ENCODE measurements around the gene STRIP2. TPM values are rescaled to one million over a fixed set of nuclear protein-coding genes. Genes with fewer than 3 reads are reported as not detected.

The STRIP2 gene
- total RNA-seq, 1 experiment from 2014 or later: 10.8 TPM

- Histone ChIP-seq H3K27me3 (ENCODE audit: insufficient read depth, low read length) (no peaks in the 10 kb centered on the region), H3K4me1 (ENCODE audit: control insufficient read depth in 1 of 2, insufficient read depth in 2 of 2, low read length in 2 of 2) (no peaks in the 10 kb centered on the region), H3K9ac (ENCODE audit: low read length) (no peak overlapping the region), H3K9me3 (ENCODE audit: control insufficient read depth in 1 of 2, insufficient read depth in 1 of 2, low read depth in 1 of 2, low read length in 2 of 2) (no peaks in the 10 kb centered on the region), H3K9me2 (ENCODE audit: insufficient read depth) (no peaks in the 10 kb centered on the region), H3K27ac (ENCODE audit: low read depth, low read length) (no peak overlapping the region), H4K20me1 (ENCODE audit: insufficient read depth) (no peaks in the 10 kb centered on the region), H3K4me3 (replicated peaks in 1 of 2; ENCODE audit: low read depth in 1 of 2, low read length in 2 of 2) (no peak overlapping the region), H2AFZ (ENCODE audit: low read depth, low read length, poor library complexity, severe bottlenecking) (no peak overlapping the region), H3K4me2 (ENCODE audit: low read length) (no peak overlapping the region), H3K36me3 (ENCODE audit: control insufficient read depth in 1 of 2, insufficient read depth in 2 of 2, low read length in 2 of 2) (no peaks in the 10 kb centered on the region), H3K79me2 (ENCODE audit: insufficient read depth, low read length) (no peaks in the 10 kb centered on the region)
- ChIA-PET POLR2A (no interaction called here), RAD21 (ENCODE audit: low non-redundant PET in 1 of 2, low total read pairs in 2 of 2, uncharacterized antibody in 2 of 2, unreplicated experiment in 2 of 2) (no interaction called here), CTCF (interaction anchor here (1.0 to 4.3 kb wide), 2 partner anchors 10 to 19 kb away, joined by 4 to 30 read pairs; no protein-coding TSS in a partner anchor)
- BruUV-seq (replicated peaks): no TSS peak
- ATAC-seq (no peak), DNase-seq (ENCODE audit: low read depth, low spot score) (no peak)
- no peak for TF ChIP-seq JUND (IDR thresholded peaks at IDR 0.05)
- TF ChIP-seq EZH2phosphoT487 (IDR thresholded peaks at IDR 0.05; ENCODE audit: borderline replicate concordance): no peak
- no peak for TF ChIP-seq POLR2AphosphoS5 (IDR thresholded peaks at IDR 0.05; ENCODE audit: low read depth, low read length)
- TF ChIP-seq, protein P1, sequence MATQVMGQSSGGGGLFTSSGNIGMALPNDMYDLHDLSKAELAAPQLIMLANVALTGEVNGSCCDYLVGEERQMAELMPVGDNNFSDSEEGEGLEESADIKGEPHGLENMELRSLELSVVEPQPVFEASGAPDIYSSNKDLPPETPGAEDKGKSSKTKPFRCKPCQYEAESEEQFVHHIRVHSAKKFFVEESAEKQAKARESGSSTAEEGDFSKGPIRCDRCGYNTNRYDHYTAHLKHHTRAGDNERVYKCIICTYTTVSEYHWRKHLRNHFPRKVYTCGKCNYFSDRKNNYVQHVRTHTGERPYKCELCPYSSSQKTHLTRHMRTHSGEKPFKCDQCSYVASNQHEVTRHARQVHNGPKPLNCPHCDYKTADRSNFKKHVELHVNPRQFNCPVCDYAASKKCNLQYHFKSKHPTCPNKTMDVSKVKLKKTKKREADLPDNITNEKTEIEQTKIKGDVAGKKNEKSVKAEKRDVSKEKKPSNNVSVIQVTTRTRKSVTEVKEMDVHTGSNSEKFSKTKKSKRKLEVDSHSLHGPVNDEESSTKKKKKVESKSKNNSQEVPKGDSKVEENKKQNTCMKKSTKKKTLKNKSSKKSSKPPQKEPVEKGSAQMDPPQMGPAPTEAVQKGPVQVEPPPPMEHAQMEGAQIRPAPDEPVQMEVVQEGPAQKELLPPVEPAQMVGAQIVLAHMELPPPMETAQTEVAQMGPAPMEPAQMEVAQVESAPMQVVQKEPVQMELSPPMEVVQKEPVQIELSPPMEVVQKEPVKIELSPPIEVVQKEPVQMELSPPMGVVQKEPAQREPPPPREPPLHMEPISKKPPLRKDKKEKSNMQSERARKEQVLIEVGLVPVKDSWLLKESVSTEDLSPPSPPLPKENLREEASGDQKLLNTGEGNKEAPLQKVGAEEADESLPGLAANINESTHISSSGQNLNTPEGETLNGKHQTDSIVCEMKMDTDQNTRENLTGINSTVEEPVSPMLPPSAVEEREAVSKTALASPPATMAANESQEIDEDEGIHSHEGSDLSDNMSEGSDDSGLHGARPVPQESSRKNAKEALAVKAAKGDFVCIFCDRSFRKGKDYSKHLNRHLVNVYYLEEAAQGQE (IDR thresholded peaks at IDR 0.05; ENCODE audit: low read depth): no peak
- TF ChIP-seq SRF (IDR thresholded peaks at IDR 0.05; ENCODE audit: low read depth): no peak
- no peak for TF ChIP-seq TCF7L2 (IDR thresholded peaks at IDR 0.05; ENCODE audit: borderline replicate concordance, extremely low read depth, insufficient read depth, insufficient read length)
- TF ChIP-seq YY1 (IDR thresholded peaks at IDR 0.05; ENCODE audit: extremely low read depth, insufficient replicate concordance, low read depth, low read length): no peak
- TF ChIP-seq SIN3A (IDR thresholded peaks at IDR 0.05; ENCODE audit: low read depth): no peak
- no peak for TF ChIP-seq EZH2 (IDR thresholded peaks at IDR 0.05)
- no peak for TF ChIP-seq SP1 (IDR thresholded peaks at IDR 0.05; ENCODE audit: low read depth)
- TF ChIP-seq EGR1 (IDR thresholded peaks at IDR 0.05; ENCODE audit: low read depth): no peak
- no peak for TF ChIP-seq CEBPB (IDR thresholded peaks at IDR 0.05; ENCODE audit: low read depth)
- intact Hi-C loops (cut with micrococcal nuclease): no loop called here
Observed at GRCh38 chr7:129386506-129386905, 47.7 kb upstream of the STRIP2 start.
